Measurements from ENCODE around the gene CHST11. TPM values are rescaled to one million over a fixed set of nuclear protein-coding genes. Genes with fewer than 3 reads are reported as not detected.
"Not testable (repeated sequence)": the region's sequence is repeated elsewhere in the genome, so short reads cannot be mapped to it uniquely, and the experiment has no call there.

CHST11 gene
- polyA plus RNA-seq, 1 donor (not counting 4 experiments of a cell fraction or from before 2014, with no cell fraction given): 11.9 TPM

DNA sequence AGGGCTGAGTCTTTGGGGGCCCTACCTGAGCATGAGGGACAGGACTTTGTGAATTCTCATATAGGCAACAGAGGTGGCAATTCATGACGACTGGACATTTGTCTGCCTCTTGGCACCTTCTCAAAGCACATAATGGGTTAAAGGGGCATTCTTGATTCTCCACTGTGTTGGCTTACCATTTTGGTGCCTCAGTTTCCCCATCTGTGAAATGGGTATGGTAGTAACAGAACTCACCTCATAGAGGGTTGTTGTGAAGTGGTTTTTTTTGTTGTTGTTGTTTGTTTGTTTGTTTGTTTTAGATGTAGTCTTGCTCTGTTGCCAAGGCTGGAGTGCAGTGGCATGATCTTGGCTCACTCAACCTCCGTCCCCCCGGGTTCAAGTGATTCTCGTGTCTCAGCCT is 106.0 kb downstream of the CHST11 start:
- Histone ChIP-seq H3K27me3 (ENCODE audit: control insufficient read depth, extremely low read depth, insufficient read depth, low read length) (no peaks in the 10 kb centered on the region), H3K9me1 (ENCODE audit: control insufficient read depth, extremely low read depth, insufficient read depth, low read length) (no peaks in the 10 kb centered on the region), H3K4me2 (ENCODE audit: control insufficient read depth, extremely low read depth, insufficient read depth, low read depth, low read length) (no peak overlapping the region), H4K20me1 (ENCODE audit: control insufficient read depth, extremely low read depth, insufficient read depth, low read length) (no peaks in the 10 kb centered on the region), H3K4me1 (ENCODE audit: control insufficient read depth, extremely low read depth, insufficient read depth, low read length) (no peaks in the 10 kb centered on the region), H2AFZ (ENCODE audit: control insufficient read depth, low read length) (no peak overlapping the region), H3K27ac (ENCODE audit: control insufficient read depth, insufficient read depth, low read length) (no peak overlapping the region), H3K36me3 (ENCODE audit: control insufficient read depth in 2 of 2, extremely low read depth in 1 of 2, insufficient read depth in 2 of 2, low read length in 2 of 2) (no peaks in the 10 kb centered on the region), H3K9me3 (ENCODE audit: control insufficient read depth, low read depth, low read length) (no peaks in the 10 kb centered on the region), H3K79me2 (ENCODE audit: control insufficient read depth, insufficient read depth, low read length) (peaks cover 2% of the 10 kb centered on the region), H3K9ac (ENCODE audit: control insufficient read depth, extremely low read depth, insufficient read depth, low read length) (no peak overlapping the region), H3K4me3 (ENCODE audit: control insufficient read depth in 2 of 3, extremely low read depth in 1 of 3, insufficient read depth in 2 of 3, low read depth in 1 of 3, low read length in 3 of 3) (no peak overlapping the region)
- TF ChIP-seq EZH2 (IDR thresholded peaks at IDR 0.05; ENCODE audit: low read length): no peak
- TF ChIP-seq, protein P1, sequence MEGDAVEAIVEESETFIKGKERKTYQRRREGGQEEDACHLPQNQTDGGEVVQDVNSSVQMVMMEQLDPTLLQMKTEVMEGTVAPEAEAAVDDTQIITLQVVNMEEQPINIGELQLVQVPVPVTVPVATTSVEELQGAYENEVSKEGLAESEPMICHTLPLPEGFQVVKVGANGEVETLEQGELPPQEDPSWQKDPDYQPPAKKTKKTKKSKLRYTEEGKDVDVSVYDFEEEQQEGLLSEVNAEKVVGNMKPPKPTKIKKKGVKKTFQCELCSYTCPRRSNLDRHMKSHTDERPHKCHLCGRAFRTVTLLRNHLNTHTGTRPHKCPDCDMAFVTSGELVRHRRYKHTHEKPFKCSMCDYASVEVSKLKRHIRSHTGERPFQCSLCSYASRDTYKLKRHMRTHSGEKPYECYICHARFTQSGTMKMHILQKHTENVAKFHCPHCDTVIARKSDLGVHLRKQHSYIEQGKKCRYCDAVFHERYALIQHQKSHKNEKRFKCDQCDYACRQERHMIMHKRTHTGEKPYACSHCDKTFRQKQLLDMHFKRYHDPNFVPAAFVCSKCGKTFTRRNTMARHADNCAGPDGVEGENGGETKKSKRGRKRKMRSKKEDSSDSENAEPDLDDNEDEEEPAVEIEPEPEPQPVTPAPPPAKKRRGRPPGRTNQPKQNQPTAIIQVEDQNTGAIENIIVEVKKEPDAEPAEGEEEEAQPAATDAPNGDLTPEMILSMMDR (optimal IDR thresholded peaks at IDR 0.05 in 1 of 3, IDR thresholded peaks at IDR 0.05 in 1 of 3, conservative IDR thresholded peaks at IDR 0.05 in 1 of 3; ENCODE audit: extremely low read depth in 1 of 3, insufficient read depth in 2 of 3, low read length in 3 of 3): no peak
- no peak for FAIRE-seq
- no peak for DNase-seq (ENCODE audit: low read depth, low spot score)
- dilution Hi-C loops (cut with MboI; ENCODE audit: extremely low pct_ligation_motif_present, low sequenced_read_pairs): no loop called here

DNA sequence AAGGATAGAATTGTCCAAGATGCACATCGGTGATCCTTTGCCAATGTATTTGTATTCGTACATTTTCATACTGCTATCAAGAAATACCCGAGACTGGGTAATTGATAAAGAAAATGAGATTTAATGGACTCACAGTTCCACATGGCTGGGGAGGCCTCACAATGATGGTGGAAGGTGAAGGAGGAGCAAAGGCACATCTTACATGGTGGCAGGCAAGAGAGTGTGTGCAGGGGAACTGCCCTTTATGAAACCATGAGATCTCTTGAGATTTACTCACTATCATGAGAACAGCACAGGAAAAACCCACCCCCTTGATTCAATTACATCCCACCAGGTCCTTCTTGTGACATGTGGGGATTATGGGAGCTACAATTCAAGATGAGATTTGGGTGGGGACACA is 107.9 kb downstream of the CHST11 start:
- H3K4me1 ChIP-seq (ENCODE audit: control insufficient read depth, extremely low read depth, insufficient read depth, low read length); dilution Hi-C loops (cut with MboI; ENCODE audit: extremely low pct_ligation_motif_present, low sequenced_read_pairs); H3K36me3 ChIP-seq (ENCODE audit: control insufficient read depth in 2 of 2, extremely low read depth in 1 of 2, insufficient read depth in 2 of 2, low read length in 2 of 2); FAIRE-seq; H4K20me1 ChIP-seq (ENCODE audit: control insufficient read depth, extremely low read depth, insufficient read depth, low read length); H3K4me2 ChIP-seq (ENCODE audit: control insufficient read depth, extremely low read depth, insufficient read depth, low read depth, low read length); H3K9me3 ChIP-seq (ENCODE audit: control insufficient read depth, low read depth, low read length); H3K4me3 ChIP-seq (ENCODE audit: control insufficient read depth in 2 of 3, extremely low read depth in 1 of 3, insufficient read depth in 2 of 3, low read depth in 1 of 3, low read length in 3 of 3); H3K27ac ChIP-seq (ENCODE audit: control insufficient read depth, insufficient read depth, low read length); H3K9ac ChIP-seq (ENCODE audit: control insufficient read depth, extremely low read depth, insufficient read depth, low read length); DNase-seq (ENCODE audit: low read depth, low spot score); H3K27me3 ChIP-seq (ENCODE audit: control insufficient read depth, extremely low read depth, insufficient read depth, low read length); H3K79me2 ChIP-seq (ENCODE audit: control insufficient read depth, insufficient read depth, low read length); H2AFZ ChIP-seq (ENCODE audit: control insufficient read depth, low read length); H3K9me1 ChIP-seq (ENCODE audit: control insufficient read depth, extremely low read depth, insufficient read depth, low read length): not testable (repeated sequence)

DNA sequence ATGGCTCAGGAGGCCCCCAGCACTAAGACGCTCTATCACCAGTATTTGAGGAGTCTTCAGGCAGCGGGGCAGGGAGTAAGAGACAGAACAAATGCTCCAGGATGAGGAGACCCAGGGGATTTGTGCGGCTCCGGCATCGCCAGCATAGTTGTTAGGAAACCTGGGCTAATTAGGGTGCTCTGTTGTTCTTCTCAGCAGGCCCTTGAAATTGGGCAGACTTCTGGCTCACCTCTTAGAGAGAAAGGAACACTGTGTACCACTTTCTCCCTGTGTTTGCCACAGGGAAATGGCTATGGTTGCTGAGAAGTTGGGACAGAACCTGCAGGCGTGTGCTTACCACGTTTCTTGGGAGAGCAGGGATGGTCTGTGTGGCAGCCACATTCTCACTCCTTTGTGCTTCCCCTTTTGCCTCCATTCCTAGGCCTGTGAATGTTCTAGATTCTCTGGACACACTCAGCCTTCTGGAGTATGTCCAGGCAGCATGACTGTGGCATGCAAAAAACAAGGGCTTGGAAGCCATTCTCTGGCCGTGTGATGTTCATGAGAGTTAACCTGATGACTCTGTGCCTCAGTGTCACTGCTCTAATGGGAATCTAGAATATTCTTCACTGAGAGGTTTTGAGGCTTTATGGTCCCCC is 109.0 kb downstream of the CHST11 start:
- FAIRE-seq (no peak), DNase-seq (ENCODE audit: low read depth, low spot score) (no peak)
- no peaks in the 10 kb centered on the region for H3K9me3 ChIP-seq (ENCODE audit: control insufficient read depth, low read depth, low read length)
- H3K9ac ChIP-seq (ENCODE audit: control insufficient read depth, extremely low read depth, insufficient read depth, low read length): no peak overlapping the region
- no peaks in the 10 kb centered on the region for H3K27me3 ChIP-seq (ENCODE audit: control insufficient read depth, extremely low read depth, insufficient read depth, low read length)
- no peak overlapping the region for H3K27ac ChIP-seq (ENCODE audit: control insufficient read depth, insufficient read depth, low read length)
- no peak for TF ChIP-seq EZH2 (IDR thresholded peaks at IDR 0.05; ENCODE audit: low read length)
- TF ChIP-seq, protein P1 (optimal IDR thresholded peaks at IDR 0.05 in 1 of 3, IDR thresholded peaks at IDR 0.05 in 1 of 3, conservative IDR thresholded peaks at IDR 0.05 in 1 of 3; ENCODE audit: extremely low read depth in 1 of 3, insufficient read depth in 2 of 3, low read length in 3 of 3): no peak
- no peaks in the 10 kb centered on the region for H3K9me1 ChIP-seq (ENCODE audit: control insufficient read depth, extremely low read depth, insufficient read depth, low read length)
- no peak overlapping the region for H2AFZ ChIP-seq (ENCODE audit: control insufficient read depth, low read length)
- H3K4me2 ChIP-seq (ENCODE audit: control insufficient read depth, extremely low read depth, insufficient read depth, low read depth, low read length): no peak overlapping the region
- no peak overlapping the region for H3K4me3 ChIP-seq (ENCODE audit: control insufficient read depth in 2 of 3, extremely low read depth in 1 of 3, insufficient read depth in 2 of 3, low read depth in 1 of 3, low read length in 3 of 3)
- no peaks in the 10 kb centered on the region for H3K36me3 ChIP-seq (ENCODE audit: control insufficient read depth in 2 of 2, extremely low read depth in 1 of 2, insufficient read depth in 2 of 2, low read length in 2 of 2)
- H3K79me2 ChIP-seq (ENCODE audit: control insufficient read depth, insufficient read depth, low read length): peaks cover 6% of the 10 kb centered on the region
- dilution Hi-C loops (cut with MboI; ENCODE audit: extremely low pct_ligation_motif_present, low sequenced_read_pairs): no loop called here
- no peaks in the 10 kb centered on the region for H3K4me1 ChIP-seq (ENCODE audit: control insufficient read depth, extremely low read depth, insufficient read depth, low read length)
- H4K20me1 ChIP-seq (ENCODE audit: control insufficient read depth, extremely low read depth, insufficient read depth, low read length): no peaks in the 10 kb centered on the region
